HG02973 (cell line): ENCODE measurements around the gene ANO2.

Experiments used
- ATAC-seq: cut with Tn5 transposase; IDR thresholded peaks from one replicate; pipeline ENCODE4 v1.9.1; 2021; ENCODE audit warnings: moderate library complexity; ENCODE audit not compliant: unreplicated experiment

ANO2 gene

GRCh38 chr12:5783289-5783920 is 161.7 kb downstream of the ANO2 start:
- no peak for ATAC-seq

DNA sequence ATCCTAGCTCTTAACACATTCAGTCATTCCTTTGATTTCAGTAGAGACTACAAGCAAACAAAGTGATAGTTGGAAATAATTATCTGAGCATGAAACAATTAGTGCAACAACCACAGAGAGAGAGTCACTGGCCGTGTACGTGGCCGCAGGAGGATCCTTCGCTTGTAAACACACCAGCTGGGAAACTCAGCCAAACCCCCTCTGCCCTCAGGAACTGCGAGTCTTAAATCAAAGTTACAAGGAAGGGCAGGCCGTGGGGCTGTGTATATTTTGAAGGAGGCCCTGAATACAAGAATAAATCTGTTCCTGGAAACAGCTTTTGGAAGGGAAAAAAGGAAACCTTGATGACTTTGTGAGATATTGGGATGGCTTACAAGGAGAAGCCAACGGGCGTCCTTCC is 164.5 kb downstream of the ANO2 start:
- ATAC-seq, result no peak

DNA sequence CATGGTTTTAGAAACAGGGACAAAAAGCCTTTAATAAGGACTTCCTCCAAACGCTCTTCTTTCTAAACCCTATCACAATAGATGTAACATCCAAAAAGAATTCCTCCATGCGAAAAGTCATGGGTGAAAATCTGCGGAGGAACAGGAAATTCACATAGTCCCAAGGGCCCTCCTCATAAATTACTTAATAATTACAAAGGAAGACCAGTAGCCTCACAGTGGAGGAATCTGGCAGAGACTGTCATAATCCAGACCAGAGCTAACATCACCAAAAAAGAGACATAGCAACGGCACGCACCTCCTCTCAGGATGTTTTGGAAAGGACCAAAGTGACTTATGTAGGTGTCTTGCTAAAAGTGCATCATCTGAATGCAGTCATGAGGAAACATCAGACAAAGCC is 165.7 kb downstream of the ANO2 start:
- no peak for ATAC-seq

- no peak for ATAC-seq
Observed at GRCh38 chr12:5778821-5779220, 166.2 kb downstream of the ANO2 start.

- ATAC-seq, result no peak
Observed at GRCh38 chr12:5777451-5777850, 167.6 kb downstream of the ANO2 start.

GRCh38 chr12:5776091-5776490 is 169.0 kb downstream of the ANO2 start:
- ATAC-seq, result no peak

- ATAC-seq, result no peak
Observed at GRCh38 chr12:5773550-5773949, 171.5 kb downstream of the ANO2 start.

- no peak for ATAC-seq
Observed at GRCh38 chr12:5771756-5772155, 173.3 kb downstream of the ANO2 start.

DNA sequence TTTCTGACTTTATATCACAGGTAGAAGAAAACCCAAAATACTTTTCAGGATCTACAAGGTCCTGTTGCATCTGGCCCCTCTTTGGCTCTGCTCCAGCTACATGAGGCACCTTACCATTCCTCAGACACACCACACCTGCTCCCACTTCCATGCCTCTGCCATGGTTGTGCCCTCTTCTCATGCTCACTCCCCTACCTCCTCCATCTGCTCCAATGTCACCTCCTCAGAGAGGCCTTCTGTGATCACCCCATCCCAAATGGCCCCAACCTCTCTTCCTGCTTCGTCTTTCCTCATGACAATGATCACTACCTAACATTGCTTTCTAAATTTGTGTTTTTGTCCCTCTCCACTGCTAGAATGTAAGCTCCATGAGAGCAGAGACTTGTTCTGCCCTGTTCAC is 174.3 kb downstream of the ANO2 start:
- no peak for ATAC-seq

- ATAC-seq, result no peak
Observed at GRCh38 chr12:5768581-5769196, 176.4 kb downstream of the ANO2 start.

GRCh38 chr12:5768171-5768570 is 176.9 kb downstream of the ANO2 start:
- no peak for ATAC-seq

- no peak for ATAC-seq
Observed at GRCh38 chr12:5758347-5758746, 186.7 kb downstream of the ANO2 start.

DNA sequence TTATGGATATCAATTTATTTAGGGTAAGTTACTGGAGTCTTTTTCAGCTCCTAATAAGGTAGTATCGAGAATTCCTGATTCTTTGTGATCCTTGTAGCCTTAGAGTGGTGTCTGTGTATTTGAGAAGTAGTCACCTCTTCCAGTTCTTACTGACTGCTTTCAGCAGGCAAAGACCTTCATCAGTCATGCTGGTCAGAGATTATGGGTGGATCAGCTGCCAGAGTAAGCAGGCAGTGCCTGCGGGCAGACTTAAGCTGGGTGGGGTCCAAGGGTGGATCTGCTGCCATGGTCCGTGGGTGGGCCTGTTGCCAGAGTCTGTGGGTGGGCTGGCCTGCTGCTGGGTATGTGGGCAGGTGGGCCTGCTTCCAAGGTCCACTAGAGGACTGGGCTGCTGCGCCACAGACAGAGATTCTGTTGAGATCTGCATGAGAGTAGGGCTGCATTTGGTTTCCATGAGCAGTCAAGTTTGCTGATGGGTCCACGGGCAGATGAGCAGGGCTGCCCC is 188.7 kb downstream of the ANO2 start:
- ATAC-seq, result no peak

GRCh38 chr12:5748027-5748426 is 197.0 kb downstream of the ANO2 start:
- ATAC-seq, result no peak

DNA sequence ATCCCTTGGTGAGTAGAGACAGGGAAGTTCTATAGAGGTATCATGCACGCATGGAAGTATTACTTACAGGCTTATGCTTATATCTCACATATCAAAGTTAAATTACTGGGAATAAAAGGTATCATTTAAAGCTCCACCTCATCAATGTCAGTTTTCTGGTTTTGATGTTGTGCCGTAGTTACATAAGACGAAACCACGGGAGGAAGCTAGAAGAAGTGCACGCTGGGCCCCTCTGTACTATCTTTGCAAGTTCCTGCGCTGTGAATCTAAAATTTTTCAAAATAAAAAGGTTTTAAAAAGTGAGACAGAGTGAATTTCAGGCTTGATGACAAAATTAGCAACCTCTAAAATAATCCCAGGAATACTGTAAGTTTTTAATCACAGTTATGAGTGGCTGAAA is 198.1 kb downstream of the ANO2 start:
- no peak for ATAC-seq

DNA sequence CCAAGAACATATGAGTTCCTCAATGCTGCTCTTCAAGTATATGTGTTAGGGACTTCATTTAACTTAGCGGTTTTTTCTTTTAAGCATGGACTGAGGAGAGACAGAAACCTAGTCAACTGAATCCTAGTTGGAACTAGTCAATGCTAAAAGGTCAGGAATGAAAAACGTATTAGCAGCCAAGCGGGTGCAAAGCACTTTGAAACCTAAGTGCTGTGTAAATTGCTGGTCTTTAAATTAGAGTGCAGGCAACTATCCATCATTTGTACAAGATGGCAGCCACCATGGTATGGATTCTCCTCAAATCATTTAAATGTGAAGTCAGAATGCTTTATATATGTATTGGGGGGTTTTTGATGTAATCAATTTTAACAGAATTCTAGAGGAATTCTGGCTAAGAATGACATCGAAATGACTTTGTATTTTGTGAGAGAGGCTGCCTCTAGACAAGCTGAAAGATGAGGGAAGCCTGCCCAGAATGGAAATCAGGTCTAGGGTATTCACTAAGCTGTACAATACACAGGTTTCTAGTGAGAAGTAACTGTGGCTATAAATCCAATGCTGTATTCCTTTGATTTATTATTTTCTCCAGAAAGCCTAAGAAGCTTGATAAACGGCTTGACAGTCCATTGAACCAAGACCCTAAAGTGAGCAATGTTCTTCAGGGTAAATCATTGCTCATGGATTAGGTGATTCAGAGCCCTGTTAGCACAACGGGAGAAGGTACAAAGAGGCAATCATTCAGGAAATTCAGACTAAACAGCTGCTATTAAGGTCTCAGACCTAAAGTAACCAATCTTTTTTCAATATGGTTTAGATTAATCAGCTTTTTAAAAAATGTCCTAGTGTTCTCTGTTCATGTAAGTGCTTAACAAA is 198.8 kb downstream of the ANO2 start:
- no peak for ATAC-seq

- ATAC-seq, result no peak
Observed at GRCh38 chr12:5745251-5745888, 199.7 kb downstream of the ANO2 start.

GRCh38 chr12:5742258-5742657 is 202.8 kb downstream of the ANO2 start:
- no peak for ATAC-seq

GRCh38 chr12:5739917-5740316 is 205.1 kb downstream of the ANO2 start:
- ATAC-seq, result no peak

GRCh38 chr12:5737778-5738177 is 207.3 kb downstream of the ANO2 start:
- ATAC-seq, result no peak

DNA sequence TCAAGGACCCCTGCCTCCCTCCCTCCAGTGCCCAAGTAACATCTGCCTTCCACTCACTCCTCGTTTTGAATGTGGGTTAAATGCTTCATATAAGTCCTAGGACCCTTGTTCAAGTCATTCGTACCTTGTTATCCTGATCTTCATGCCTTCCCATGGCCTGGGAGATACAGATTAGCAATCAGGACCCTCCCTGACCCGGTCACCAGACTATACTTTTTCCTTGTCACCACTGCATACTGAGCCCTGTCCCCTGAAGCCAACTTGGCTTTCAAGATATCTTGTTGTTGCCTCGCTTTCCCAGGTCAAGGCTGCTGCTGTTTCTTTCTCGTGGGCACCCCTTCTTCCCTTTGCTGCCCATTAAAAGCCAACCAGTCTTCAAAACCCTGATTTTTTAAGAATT is 208.5 kb downstream of the ANO2 start:
- no peak for ATAC-seq
